SHP77 treated with DMSO at 0.1 percent for 48 hours (cell line): ENCODE data around the gene LINGO4.
A peak's percentile ranks its signal among the peaks of the same experiment; 100 is the strongest.
"Not testable (repeated sequence)": the region's sequence is repeated elsewhere in the genome, so short reads cannot be mapped to it uniquely, and the experiment has no call there.

Source experiments
- DNase-seq: peaks from one replicate; lab custom pipeline; 2025; lab: John Stamatoyannopoulos, UW

The LINGO4 gene

DNA sequence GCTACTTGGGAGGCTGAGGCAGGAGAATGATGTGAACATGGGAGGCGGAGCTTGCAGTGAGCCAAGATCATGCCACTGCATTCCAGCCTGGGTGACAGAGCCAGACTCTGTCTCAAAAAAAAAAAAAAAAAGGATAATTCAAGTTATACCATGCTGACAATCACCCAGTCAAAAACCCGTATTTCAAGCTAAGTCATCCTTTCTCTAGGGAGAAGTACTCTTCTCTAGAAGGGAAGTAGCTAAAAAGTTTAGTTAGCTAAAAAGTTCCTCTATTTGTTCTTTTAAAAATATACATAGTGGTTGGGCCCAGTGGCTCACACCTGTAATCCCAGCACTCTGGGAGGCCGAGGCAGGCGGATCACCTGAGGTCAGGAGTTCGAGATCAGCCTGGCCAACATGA lies 24.5 kb downstream of the LINGO4 start:
- DNase-seq = not testable (repeated sequence)

GRCh38 chr1:151779852-151780251 lies 25.4 kb downstream of the LINGO4 start:
- DNase-seq = no peak

DNA sequence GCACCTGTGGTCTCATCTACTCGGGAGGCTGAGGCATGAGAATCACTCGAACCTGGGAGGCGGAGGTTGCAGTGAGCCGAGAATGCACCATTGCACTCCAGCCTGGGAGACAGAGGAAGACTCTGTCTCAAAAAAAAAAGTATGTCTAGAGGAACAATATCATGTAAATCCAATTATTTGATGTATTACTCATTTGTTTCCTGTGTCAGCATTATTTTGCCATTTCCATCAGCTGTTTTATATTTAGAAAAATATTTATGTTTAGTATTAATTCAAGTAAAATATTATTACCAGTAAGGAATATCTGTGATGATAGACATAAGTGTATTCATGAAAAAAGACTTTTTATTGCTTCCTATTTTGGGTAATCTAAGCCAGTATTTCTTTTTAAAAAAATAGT lies 27.9 kb downstream of the LINGO4 start:
- no peak for DNase-seq

DNA sequence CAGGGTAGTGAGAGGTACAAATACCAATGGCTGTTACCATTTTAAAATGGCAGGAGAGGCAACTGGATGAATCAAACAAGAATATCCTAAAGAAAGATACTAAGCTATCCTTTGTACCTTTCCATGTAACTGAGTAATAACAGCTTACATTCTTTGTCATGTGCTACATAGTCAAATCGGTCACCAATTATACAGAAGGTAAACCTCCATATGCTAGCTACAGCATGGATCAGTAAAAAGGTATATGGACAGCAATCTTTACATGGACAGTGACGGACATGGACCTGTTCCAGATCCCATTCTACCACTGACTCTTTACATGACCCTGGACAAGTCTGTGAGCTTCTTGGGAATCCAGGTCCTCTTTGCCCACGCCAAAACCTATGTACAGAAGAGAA lies 28.6 kb downstream of the LINGO4 start:
- DNase-seq = no peak

- no peak for DNase-seq
Observed at GRCh38 chr1:151775894-151776664, 29.1 kb downstream of the LINGO4 start.

DNA sequence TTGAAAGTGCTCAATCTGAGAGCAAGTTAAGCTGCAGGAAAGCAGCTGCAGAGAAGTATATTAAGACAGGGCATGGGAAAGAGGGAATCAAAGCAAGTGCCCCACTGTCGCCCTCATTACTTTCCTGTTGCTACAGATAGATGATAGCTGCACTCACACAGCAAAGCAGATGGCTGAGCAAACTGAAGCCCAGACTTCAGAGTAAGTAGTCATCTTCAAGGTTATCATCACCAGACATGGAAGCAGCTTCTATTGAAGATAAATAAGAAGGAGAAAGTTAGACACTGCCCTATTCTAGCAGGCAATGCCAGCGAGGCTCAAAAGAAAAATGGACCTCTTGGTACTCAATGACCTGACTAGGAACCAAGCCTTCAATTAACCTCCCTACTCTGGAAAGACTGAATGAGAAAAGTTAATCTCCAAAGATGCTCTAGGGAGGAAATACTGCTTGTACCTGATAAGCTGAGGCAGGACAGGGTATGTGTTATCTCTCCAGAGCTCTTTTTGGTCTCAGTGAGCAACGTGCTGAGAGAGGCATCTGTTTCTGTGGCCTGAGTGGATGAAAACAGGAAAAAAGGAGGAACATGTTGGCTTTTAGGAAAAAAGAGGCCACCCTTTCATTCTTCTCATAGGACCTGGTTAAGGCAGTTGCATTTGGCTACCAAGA lies 30.8 kb downstream of the LINGO4 start:
- DNase-seq = no peak

- DNase-seq = no peak
Observed at GRCh38 chr1:151773702-151774101, 31.5 kb downstream of the LINGO4 start.

GRCh38 chr1:151769270-151769669 lies 35.9 kb downstream of the LINGO4 start:
- not testable (repeated sequence) for DNase-seq

GRCh38 chr1:151768351-151769066 lies 36.7 kb downstream of the LINGO4 start:
- not testable (repeated sequence) for DNase-seq

- DNase-seq = no peak
Observed at GRCh38 chr1:151763990-151764389, 41.2 kb downstream of the LINGO4 start.

DNA sequence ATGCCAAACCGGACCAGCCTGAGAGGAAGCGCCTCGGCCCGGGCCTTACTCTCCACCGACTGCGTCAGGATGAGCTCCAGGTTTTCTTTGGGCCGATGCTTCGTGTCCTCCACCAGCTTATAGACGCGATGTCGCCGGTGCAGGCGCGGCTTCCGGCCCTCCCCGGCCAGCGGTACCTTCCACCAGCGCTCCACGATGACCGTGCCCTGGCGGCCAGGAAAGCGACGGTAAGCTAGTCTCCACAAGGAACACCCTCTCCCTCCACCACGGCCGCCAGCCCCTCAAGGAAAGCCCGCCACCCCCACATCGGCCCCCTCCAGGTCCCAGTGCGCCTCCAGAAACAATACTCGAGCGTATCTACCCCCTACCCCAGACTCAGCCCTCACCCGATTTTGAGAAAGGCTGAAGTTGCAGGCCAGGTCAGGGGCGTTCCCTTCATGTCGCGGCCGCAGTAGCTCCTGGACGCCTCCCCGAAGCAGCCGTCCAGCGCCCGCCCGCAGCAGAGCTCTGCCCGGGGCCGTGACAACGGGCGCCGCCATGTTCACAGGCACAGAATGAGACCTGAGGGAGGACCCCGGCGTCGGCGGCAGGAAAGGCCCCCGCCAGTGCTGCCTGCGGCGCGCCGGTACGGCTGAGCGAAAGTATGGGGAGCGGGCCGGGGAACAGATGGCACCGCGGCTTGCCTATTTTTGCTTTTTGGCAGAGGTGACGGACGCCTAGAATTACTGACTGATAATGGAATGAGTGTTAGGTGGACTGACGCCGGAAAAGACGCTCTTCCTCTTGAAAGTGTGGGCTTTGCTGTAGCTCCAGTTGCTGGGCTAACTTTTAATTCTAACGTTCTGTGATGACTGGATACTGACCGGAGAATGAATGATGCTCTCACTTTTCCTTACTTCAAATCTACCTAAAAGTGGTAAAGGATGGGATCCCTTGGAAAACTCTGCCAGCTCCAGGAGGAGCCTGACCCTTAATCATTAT lies 42.0 kb downstream of the LINGO4 start, which contains the start of gene MRPL9:
TSS of gene MRPL9 (minus strand) at position 556 of the 981 bp plus-strand sequence. CDS start at position 539, 17 bp downstream.
- DNase-seq = peak; percentile 93

- no peak for DNase-seq
Observed at GRCh38 chr1:151760597-151761385, 44.4 kb downstream of the LINGO4 start.

DNA sequence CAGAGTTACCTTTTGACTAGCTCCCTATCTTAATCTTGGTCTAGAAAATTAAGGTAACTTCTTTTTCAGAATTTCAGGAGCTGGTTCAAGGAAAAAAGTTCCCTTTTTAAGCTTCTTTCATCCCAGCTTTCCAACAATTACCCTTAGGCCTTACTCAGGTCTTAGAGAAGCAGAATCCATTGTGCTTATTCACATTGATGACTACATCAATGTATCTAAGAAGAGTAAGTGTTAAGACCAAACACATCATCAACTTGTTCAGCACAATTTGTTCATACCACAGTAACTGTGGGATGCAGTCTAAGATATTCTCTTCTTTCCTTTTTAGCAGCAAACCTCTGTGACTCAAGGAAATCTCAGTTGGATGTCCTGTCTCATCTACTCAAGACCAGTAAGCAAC lies 46.0 kb downstream of the LINGO4 start:
- DNase-seq = no peak

DNA sequence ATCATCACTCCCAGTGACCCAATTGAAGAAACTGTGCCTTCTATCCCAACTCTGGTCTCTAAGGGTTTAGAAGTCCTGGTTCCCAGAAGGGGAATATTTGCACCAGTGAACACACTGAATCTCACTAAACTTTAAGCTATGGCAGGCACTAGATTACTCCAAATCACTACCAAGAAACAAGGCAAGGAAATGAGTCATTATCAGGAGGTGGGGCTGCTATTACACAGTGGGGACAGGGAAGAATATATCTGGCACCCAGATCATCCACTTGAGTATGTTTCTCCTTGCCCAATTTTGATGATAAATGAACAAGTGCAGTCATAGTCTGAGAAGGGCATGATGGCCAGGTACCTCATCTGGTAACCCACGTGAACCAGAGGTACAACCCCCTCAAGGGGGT lies 48.9 kb downstream of the LINGO4 start:
- DNase-seq = no peak
